Heart right ventricle (tissue), 16 donors: Measurements from ENCODE around the gene UBTD1. TPM values are rescaled to one million over a fixed set of nuclear protein-coding genes. Genes with fewer than 3 reads are reported as not detected.

Source experiments
- ATAC-seq, 8 donors: fragments of 200-7000 bp; cut with Tn5 transposase; one replicate each; pipeline ENCODE4 v1.9.1; 2020; ENCODE audit warnings: mild to moderate bottlenecking in 8 of 8, moderate library complexity in 8 of 8, moderate number of reproducible peaks in 1 of 8
- DNase-seq, 2 donors: peaks; one replicate each; pipeline ENCODE4 v3.0.0-alpha.2; 2020
- H3K27ac ChIP-seq, 10 donors: fragments of 200-600 bp; sonication (generic) in 2 of 10; one replicate each; pipeline versions ENCODE4 v1.5.0 to v1.8.0; 2020 to 2022; ENCODE audit warnings: mild to moderate bottlenecking in 3 of 10
- H3K27me3 ChIP-seq, 7 donors: fragments of 200-600 bp; one replicate each; pipeline ENCODE4 v1.8.0; 2021 to 2022; ENCODE audit warnings: mild to moderate bottlenecking in 2 of 7
- H3K36me3 ChIP-seq, 9 donors: fragments of 200-600 bp; sonication (generic) in 1 of 9; one replicate each; pipeline versions ENCODE4 v1.5.0 to v1.8.0; 2020 to 2022; ENCODE audit warnings: mild to moderate bottlenecking in 2 of 9
- H3K4me1 ChIP-seq, 9 donors: fragments of 200-600 bp; sonication (generic) in 1 of 9; one replicate each; pipeline versions ENCODE4 v1.5.0 to v1.8.0; 2020 to 2022; ENCODE audit warnings: mild to moderate bottlenecking in 4 of 9
- H3K4me3 ChIP-seq, 10 donors: fragments of 200-600 bp; sonication (generic) in 2 of 10; one replicate each; pipeline versions ENCODE4 v1.5.0 to v1.8.0; 2020 to 2022; ENCODE audit warnings: mild to moderate bottlenecking in 7 of 10, moderate library complexity in 2 of 10
- H3K9me3 ChIP-seq, 11 donors: fragments of 200-600 bp in 10 of 11; sonication (generic) in 2 of 11; one replicate each; pipeline versions ENCODE4 v1.5.0 to v1.8.0; 2013 to 2022; ENCODE audit warnings: mild to moderate bottlenecking in 2 of 11, control low read depth in 1 of 11, moderate library complexity in 1 of 11
- CTCF ChIP-seq, 9 donors: fragments of 200-600 bp; sonication (generic) in 2 of 9; IDR thresholded peaks; one replicate each; pipeline versions ENCODE4 v1.5.0 to v1.8.0; 2021 to 2022; ENCODE audit warnings: antibody characterized with exemption in 9 of 9, mild to moderate bottlenecking in 5 of 9, moderate library complexity in 1 of 9
- WGBS, 2 donors: extraction: QIAGEN DNeasy Blood & Tissue Kit; methylation state at CpG; one replicate each; pipeline ENCODE4 v1.1.7; 2013; ENCODE audit warnings: inconsistent platforms in 1 of 2; 5-methylcytosine and 5-hydroxymethylcytosine counted together
- intact Hi-C, 10 donors: fragments of 100-400 bp; cut with DNase I; formaldehyde crosslinking; loops; one replicate each; pipeline versions ENCODE4 v1.11.1 to v1.14.2; 2022
- polyA plus RNA-seq, 2 donors: library from polyadenylated mRNA; stranded (reverse); fragments of 200-250 nt; gene quantifications; one replicate each; pipeline ENCODE4 v1.2.3, GENCODE V29; 2013
- total RNA-seq, 10 donors: library from RNA; stranded (reverse); fragmentation: NEBNext Ultra II Directional in 3 of 10; extraction: Animal tissue kit (Norgen Biotek cat#: 25700) in 3 of 10; gene quantifications; one replicate each; pipeline versions ENCODE4 v1.2.1 to v1.2.4, GENCODE V29; 2021 to 2023
- donor health status: Arrhythmogenic right ventricular cardiomyopathy.
- donor health status: ischemic (EF 13 %, LVEDD 7.1; RV severe dilation, severe dysfunction).
- donor health status: healthy with polysubstance abuse.
- donor health status: DM: no; HTN: yes; CAD: no.
- donor health status: DM: no; HTN: no; CAD: no.
- donor health status: ischemic (EF 25% LVEDD 6.9; RV normal size, moderate dysfunction).
- donor health status: ischemic (EF 25% LVEDD 5.7; RV mildly dilated, moderate dysfunction).
- donor health status: healthy.
- donor health status: DM: yes; HTN: yes; CAD: no.
- donor health status: Ischemic cardiomyopathy.
- donor health status: ischemic (EF 35%, LVEDD 5.7; RV mildly dilated, moderate dysfunction).
- donor health status: nonischemic (EF 11% LVEDD 7.7; RV severe dilation, severe dysfunction).
- donor health status: DM: yes; HTN: yes; CAD: no.
- donor health status: PGD.
- donor health status: ischemic (EF 29% LVEDD 5.4; RV normal size, mild dysfunction).
- donor health status: nonischemic (EF 23%, LVEDD 6.1; RV moderate dilation, normal function).

The UBTD1 gene
- total and polyA plus RNA-seq, 12 donors = 13.6 to 56.0 (median 21.3) TPM

- Histone ChIP-seq H3K4me3 (no peak overlapping the region), H3K4me1 (peaks cover 0 to 30% (median 13%) of the 10 kb centered on the region in 9 donors), H3K9me3 (no peaks in the 10 kb centered on the region), H3K27me3 (no peaks in the 10 kb centered on the region), H3K27ac (peak overlapping the region in 4 of 10 donors; percentile 44 to 91 (median 68)), H3K36me3 (no peaks in the 10 kb centered on the region)
- no peak for TF ChIP-seq CTCF (IDR thresholded peaks at IDR 0.05)
- ATAC-seq (no peak), DNase-seq (no peak)
- intact Hi-C loops = no loop called here
- WGBS, 2 donors = 80 to 82% methylated on average over 9 of the region's 9 CpGs
Measured at GRCh38 chr10:97580421-97581367, 82.0 kb downstream of the UBTD1 start.

- H3K27ac ChIP-seq = peak overlapping the region in 4 of 10 donors; percentile 80 to 91 (median 90)
- ATAC-seq = no peak
Measured at GRCh38 chr10:97582169-97582568, 83.4 kb downstream of the UBTD1 start.

GRCh38 chr10:97583476-97583875, 84.8 kb downstream of the UBTD1 start:
- DNase-seq (no peak), ATAC-seq (peak in 1 of 8 donors; percentile 11)
- intact Hi-C loops = no loop called here
- Histone ChIP-seq H3K4me1 (peaks cover 0 to 36% (median 9%) of the 10 kb centered on the region in 9 donors), H3K27me3 (no peaks in the 10 kb centered on the region), H3K4me3 (no peak overlapping the region), H3K9me3 (no peaks in the 10 kb centered on the region), H3K36me3 (no peaks in the 10 kb centered on the region), H3K27ac (peak overlapping the region in 9 of 10 donors; percentile 52 to 91 (median 82))
- TF ChIP-seq CTCF (IDR thresholded peaks at IDR 0.05) = no peak
- WGBS, 2 donors = 90 to 93% methylated on average over 13 of the region's 13 CpGs

More at GRCh38 chr10:97582169-97582568, 83.4 kb downstream of the UBTD1 start:
- no peak for TF ChIP-seq CTCF (IDR thresholded peaks at IDR 0.05)
- Histone ChIP-seq H3K9me3 (no peaks in the 10 kb centered on the region), H3K4me1 (peaks cover 0 to 36% (median 9%) of the 10 kb centered on the region in 9 donors), H3K27me3 (no peaks in the 10 kb centered on the region), H3K4me3 (no peak overlapping the region), H3K36me3 (no peaks in the 10 kb centered on the region)
- no peak for DNase-seq
- intact Hi-C loops = no loop called here
- WGBS, 2 donors = 93 to 99% methylated on average over 8 of the region's 8 CpGs

GRCh38 chr10:97584060-97584797, 85.5 kb downstream of the UBTD1 start, which contains the start of gene HOGA1:
Gene HOGA1 (plus strand): TSS chr10:97584389. CDS start chr10:97584704, 315 bp downstream.
- peaks cover 0 to 36% (median 9%) of the 10 kb centered on the region in 9 donors for H3K4me1 ChIP-seq
- DNase-seq = peak; percentile 83 to 85
- intact Hi-C loops = no loop called here
- TF ChIP-seq CTCF (IDR thresholded peaks at IDR 0.05) = no peak
- no peaks in the 10 kb centered on the region for H3K36me3 ChIP-seq
- H3K9me3 ChIP-seq = no peaks in the 10 kb centered on the region
- 44 to 49% methylated on average over 5 of the region's 5 CpGs for WGBS, 2 donors
- no peaks in the 10 kb centered on the region for H3K27me3 ChIP-seq
- H3K27ac ChIP-seq = peak within 1 kb of the TSS; percentile 52 to 91 (median 85)
- H3K4me3 ChIP-seq = no peak within 1 kb of the TSS
- ATAC-seq = peak; percentile 92 to 98 (median 96)
